ENCODE measurements around the gene ERBIN. TPM values are rescaled to one million over a fixed set of nuclear protein-coding genes. Genes with fewer than 3 reads are reported as not detected.
"Not testable (repeated sequence)": the region's sequence is repeated elsewhere in the genome, so short reads cannot be mapped to it uniquely, and the experiment has no call there.

Gene ERBIN
- total RNA-seq, 1 experiment from 2014 or later, result 38.9 TPM

DNA sequence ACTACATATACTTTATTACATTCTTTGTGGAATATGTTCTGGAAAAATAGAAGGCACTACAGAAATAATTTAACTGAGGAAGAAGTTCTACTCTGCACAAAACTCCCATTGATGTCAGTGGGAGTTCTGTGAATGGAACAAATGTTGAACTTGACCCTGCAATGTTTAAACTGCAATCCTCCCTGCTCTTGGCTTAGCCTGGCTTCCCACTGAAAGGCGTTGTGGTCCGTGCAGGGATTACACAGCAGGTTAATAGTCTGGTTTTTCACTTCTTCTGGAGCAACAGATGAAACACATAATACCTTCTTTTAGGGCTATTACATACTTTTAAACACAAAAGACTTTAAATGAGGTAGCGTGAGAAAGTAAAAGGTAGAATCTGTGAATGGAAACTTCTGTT is 12.9 kb upstream of the ERBIN start:
- CTCF ChIA-PET, result interaction anchor here (0.5 kb wide), 1 partner anchor 52 kb away, joined by 10 read pairs; no protein-coding TSS in a partner anchor
- H3K9me2 ChIP-seq (replicated peaks; ENCODE audit: low read length), result no peaks in the 10 kb centered on the region

DNA sequence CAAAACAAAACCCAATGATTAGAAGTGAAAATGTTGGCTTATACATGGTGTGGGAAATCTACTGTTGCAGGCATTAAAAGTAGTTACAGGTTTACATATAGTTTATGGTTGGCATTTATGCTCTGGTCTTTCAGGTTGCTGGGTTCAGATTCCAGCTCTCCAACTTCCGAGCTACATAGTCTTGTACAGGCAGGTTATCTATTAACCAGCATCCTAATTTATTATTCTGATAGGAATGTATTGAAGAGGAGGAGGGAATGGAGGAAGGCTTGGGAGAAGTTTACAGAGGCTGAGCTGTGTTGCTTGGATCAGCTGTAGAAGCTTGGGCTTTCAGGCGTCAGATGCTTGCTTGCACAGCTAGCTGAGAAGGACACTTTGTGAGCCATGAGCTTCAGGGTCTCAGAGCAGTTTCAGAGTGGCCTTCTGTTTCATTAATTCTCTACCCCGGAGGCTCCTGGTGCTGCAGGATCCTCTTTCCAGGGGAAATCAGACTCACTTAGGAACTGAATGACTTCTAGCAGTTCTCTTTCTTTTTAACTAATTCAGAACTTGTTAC is 11.7 kb upstream of the ERBIN start:
- H2AFZ ChIP-seq (ENCODE audit: low read length), result no peak overlapping the region

More for the DNA sequence above, 12.9 kb upstream of the ERBIN start:
- ATAC-seq (no peak), DNase-seq (no peak)
- intact Hi-C loops (cut with micrococcal nuclease), result no loop called here
- Histone ChIP-seq H3K9me3 (ENCODE audit: low read length) (no peaks in the 10 kb centered on the region), H3K4me3 (ENCODE audit: low read length) (no peak overlapping the region), H2AFZ (ENCODE audit: low read length) (no peak overlapping the region), H3K27me3 (ENCODE audit: low read length) (no peaks in the 10 kb centered on the region), H3K36me3 (ENCODE audit: low read depth, low read length) (no peaks in the 10 kb centered on the region), H3F3A (ENCODE audit: low read length, unreplicated experiment) (no peaks in the 10 kb centered on the region), H4K20me1 (ENCODE audit: low read length) (no peaks in the 10 kb centered on the region), H3K79me2 (ENCODE audit: low read length) (no peaks in the 10 kb centered on the region), H3K4me2 (ENCODE audit: low read length) (no peak overlapping the region), H3K4me1 (ENCODE audit: insufficient read depth, low read length) (no peaks in the 10 kb centered on the region), H3K27ac (ENCODE audit: low read length) (no peak overlapping the region), H3K9ac (ENCODE audit: low read length) (no peak overlapping the region)
- TF ChIP-seq, protein P1, sequence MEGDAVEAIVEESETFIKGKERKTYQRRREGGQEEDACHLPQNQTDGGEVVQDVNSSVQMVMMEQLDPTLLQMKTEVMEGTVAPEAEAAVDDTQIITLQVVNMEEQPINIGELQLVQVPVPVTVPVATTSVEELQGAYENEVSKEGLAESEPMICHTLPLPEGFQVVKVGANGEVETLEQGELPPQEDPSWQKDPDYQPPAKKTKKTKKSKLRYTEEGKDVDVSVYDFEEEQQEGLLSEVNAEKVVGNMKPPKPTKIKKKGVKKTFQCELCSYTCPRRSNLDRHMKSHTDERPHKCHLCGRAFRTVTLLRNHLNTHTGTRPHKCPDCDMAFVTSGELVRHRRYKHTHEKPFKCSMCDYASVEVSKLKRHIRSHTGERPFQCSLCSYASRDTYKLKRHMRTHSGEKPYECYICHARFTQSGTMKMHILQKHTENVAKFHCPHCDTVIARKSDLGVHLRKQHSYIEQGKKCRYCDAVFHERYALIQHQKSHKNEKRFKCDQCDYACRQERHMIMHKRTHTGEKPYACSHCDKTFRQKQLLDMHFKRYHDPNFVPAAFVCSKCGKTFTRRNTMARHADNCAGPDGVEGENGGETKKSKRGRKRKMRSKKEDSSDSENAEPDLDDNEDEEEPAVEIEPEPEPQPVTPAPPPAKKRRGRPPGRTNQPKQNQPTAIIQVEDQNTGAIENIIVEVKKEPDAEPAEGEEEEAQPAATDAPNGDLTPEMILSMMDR (conservative IDR thresholded peaks at IDR 0.05; ENCODE audit: low read depth, low read length), result no peak
- TF ChIP-seq EZH2 (IDR thresholded peaks at IDR 0.05; ENCODE audit: low read length, unreplicated experiment), result no peak
- TF ChIP-seq EZH2phosphoT487 (IDR thresholded peaks at IDR 0.05; ENCODE audit: borderline replicate concordance, low read length), result no peak
- no TSS peak for BruUV-seq (replicated peaks)
- POLR2A ChIA-PET (ENCODE audit: unreplicated experiment), result no interaction called here

DNA sequence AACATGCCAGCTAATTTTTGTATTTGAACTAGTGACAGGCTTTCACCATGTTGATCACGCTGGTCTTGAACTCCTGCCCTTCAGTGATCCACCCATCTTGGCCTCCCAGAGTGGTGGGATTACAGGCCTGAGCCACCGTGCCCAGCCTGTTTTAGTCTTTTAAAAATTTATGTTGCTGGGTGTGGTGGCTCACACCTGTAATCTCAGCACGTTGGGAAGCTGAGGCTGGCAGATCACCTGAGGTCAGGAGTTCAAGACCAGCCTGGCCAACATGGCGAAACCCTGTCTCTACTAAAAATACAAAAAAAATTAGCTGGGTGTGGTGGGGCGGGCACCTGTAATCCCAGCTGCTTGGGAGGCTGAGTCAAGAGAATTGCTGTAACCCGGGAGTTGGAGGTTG is 10.7 kb upstream of the ERBIN start:
- H3F3A ChIP-seq (ENCODE audit: low read length, unreplicated experiment); H3K27ac ChIP-seq (ENCODE audit: low read length); BruUV-seq (replicated peaks); H3K4me1 ChIP-seq (ENCODE audit: insufficient read depth, low read length); intact Hi-C loops (cut with micrococcal nuclease); H3K27me3 ChIP-seq (ENCODE audit: low read length); H3K4me3 ChIP-seq (ENCODE audit: low read length); H2AFZ ChIP-seq (ENCODE audit: low read length); POLR2A ChIA-PET (ENCODE audit: unreplicated experiment); H3K9me2 ChIP-seq (replicated peaks; ENCODE audit: low read length); H3K9ac ChIP-seq (ENCODE audit: low read length); H3K79me2 ChIP-seq (ENCODE audit: low read length); H4K20me1 ChIP-seq (ENCODE audit: low read length); H3K4me2 ChIP-seq (ENCODE audit: low read length); ATAC-seq; CTCF ChIA-PET; H3K36me3 ChIP-seq (ENCODE audit: low read depth, low read length); H3K9me3 ChIP-seq (ENCODE audit: low read length); DNase-seq: not testable (repeated sequence)

More for the DNA sequence above, 11.7 kb upstream of the ERBIN start:
- Histone ChIP-seq H3K4me1 (ENCODE audit: insufficient read depth, low read length) (no peaks in the 10 kb centered on the region), H3K27ac (ENCODE audit: low read length) (no peak overlapping the region), H3K36me3 (ENCODE audit: low read depth, low read length) (no peaks in the 10 kb centered on the region), H3K9ac (ENCODE audit: low read length) (no peak overlapping the region), H3K9me2 (replicated peaks; ENCODE audit: low read length) (no peaks in the 10 kb centered on the region), H3K79me2 (ENCODE audit: low read length) (no peaks in the 10 kb centered on the region), H3F3A (ENCODE audit: low read length, unreplicated experiment) (no peaks in the 10 kb centered on the region), H4K20me1 (ENCODE audit: low read length) (no peaks in the 10 kb centered on the region), H3K4me3 (ENCODE audit: low read length) (no peak overlapping the region), H3K27me3 (ENCODE audit: low read length) (no peaks in the 10 kb centered on the region), H3K4me2 (ENCODE audit: low read length) (no peak overlapping the region), H3K9me3 (ENCODE audit: low read length) (no peaks in the 10 kb centered on the region)
- ChIA-PET POLR2A (ENCODE audit: unreplicated experiment) (no interaction called here), CTCF (no interaction called here)
- intact Hi-C loops (cut with micrococcal nuclease), result no loop called here
- ATAC-seq (no peak), DNase-seq (no peak)
- no TSS peak for BruUV-seq (replicated peaks)
- TF ChIP-seq EZH2phosphoT487 (IDR thresholded peaks at IDR 0.05; ENCODE audit: borderline replicate concordance, low read length), result no peak
- TF ChIP-seq EZH2 (IDR thresholded peaks at IDR 0.05; ENCODE audit: low read length, unreplicated experiment), result no peak
- TF ChIP-seq, protein P1 (conservative IDR thresholded peaks at IDR 0.05; ENCODE audit: low read depth, low read length), result no peak

Measured in PC-3 (cell line).